ENCODE data around the gene OR4D11. TPM values are rescaled to one million over a fixed set of nuclear protein-coding genes. Genes with fewer than 3 reads are reported as not detected.

Gene OR4D11
- polyA plus RNA-seq, 1 donor (not counting 4 experiments of a cell fraction or from before 2014, with no cell fraction given) = not detected

- DNase-seq (ENCODE audit: low read depth, low spot score) (no peak), FAIRE-seq (no peak)
- Histone ChIP-seq H3K4me1 (ENCODE audit: control insufficient read depth, extremely low read depth, insufficient read depth, low read length) (no peaks in the 10 kb centered on the region), H3K36me3 (ENCODE audit: control insufficient read depth in 2 of 2, extremely low read depth in 1 of 2, insufficient read depth in 2 of 2, low read length in 2 of 2) (no peaks in the 10 kb centered on the region), H3K27me3 (ENCODE audit: control insufficient read depth, extremely low read depth, insufficient read depth, low read length) (no peaks in the 10 kb centered on the region), H3K27ac (ENCODE audit: control insufficient read depth, insufficient read depth, low read length) (no peak overlapping the region), H3K4me2 (ENCODE audit: control insufficient read depth, extremely low read depth, insufficient read depth, low read depth, low read length) (no peak overlapping the region), H3K9me1 (ENCODE audit: control insufficient read depth, extremely low read depth, insufficient read depth, low read length) (no peaks in the 10 kb centered on the region), H2AFZ (ENCODE audit: control insufficient read depth, low read length) (no peak overlapping the region), H3K9ac (ENCODE audit: control insufficient read depth, extremely low read depth, insufficient read depth, low read length) (no peak overlapping the region), H4K20me1 (ENCODE audit: control insufficient read depth, extremely low read depth, insufficient read depth, low read length) (no peaks in the 10 kb centered on the region), H3K79me2 (ENCODE audit: control insufficient read depth, insufficient read depth, low read length) (no peaks in the 10 kb centered on the region), H3K9me3 (ENCODE audit: control insufficient read depth, low read depth, low read length) (no peaks in the 10 kb centered on the region), H3K4me3 (ENCODE audit: control insufficient read depth in 2 of 3, extremely low read depth in 1 of 3, insufficient read depth in 2 of 3, low read depth in 1 of 3, low read length in 3 of 3) (no peak overlapping the region)
- TF ChIP-seq CTCF (optimal IDR thresholded peaks at IDR 0.05 in 1 of 3, IDR thresholded peaks at IDR 0.05 in 1 of 3, conservative IDR thresholded peaks at IDR 0.05 in 1 of 3; ENCODE audit: extremely low read depth in 1 of 3, insufficient read depth in 2 of 3, low read length in 3 of 3) (no peak), EZH2 (IDR thresholded peaks at IDR 0.05; ENCODE audit: low read length) (no peak)
- dilution Hi-C loops (cut with MboI; ENCODE audit: extremely low pct_ligation_motif_present, low sequenced_read_pairs) = no loop called here
These were observed 43.5 kb upstream of the OR4D11 start for GRCh38 chr11:59459916-59460315.

- H3K36me3 ChIP-seq (ENCODE audit: control insufficient read depth in 2 of 2, extremely low read depth in 1 of 2, insufficient read depth in 2 of 2, low read length in 2 of 2) = no peaks in the 10 kb centered on the region
- no peaks in the 10 kb centered on the region for H4K20me1 ChIP-seq (ENCODE audit: control insufficient read depth, extremely low read depth, insufficient read depth, low read length)
- no peak overlapping the region for H3K9ac ChIP-seq (ENCODE audit: control insufficient read depth, extremely low read depth, insufficient read depth, low read length)
- H2AFZ ChIP-seq (ENCODE audit: control insufficient read depth, low read length) = no peak overlapping the region
- TF ChIP-seq EZH2 (IDR thresholded peaks at IDR 0.05; ENCODE audit: low read length) (no peak), CTCF (optimal IDR thresholded peaks at IDR 0.05 in 1 of 3, IDR thresholded peaks at IDR 0.05 in 1 of 3, conservative IDR thresholded peaks at IDR 0.05 in 1 of 3; ENCODE audit: extremely low read depth in 1 of 3, insufficient read depth in 2 of 3, low read length in 3 of 3) (no peak)
- H3K79me2 ChIP-seq (ENCODE audit: control insufficient read depth, insufficient read depth, low read length) = no peaks in the 10 kb centered on the region
- no peaks in the 10 kb centered on the region for H3K9me3 ChIP-seq (ENCODE audit: control insufficient read depth, low read depth, low read length)
- no peak overlapping the region for H3K4me2 ChIP-seq (ENCODE audit: control insufficient read depth, extremely low read depth, insufficient read depth, low read depth, low read length)
- no peaks in the 10 kb centered on the region for H3K9me1 ChIP-seq (ENCODE audit: control insufficient read depth, extremely low read depth, insufficient read depth, low read length)
- no peaks in the 10 kb centered on the region for H3K4me1 ChIP-seq (ENCODE audit: control insufficient read depth, extremely low read depth, insufficient read depth, low read length)
- H3K27ac ChIP-seq (ENCODE audit: control insufficient read depth, insufficient read depth, low read length) = no peak overlapping the region
- DNase-seq (ENCODE audit: low read depth, low spot score) (no peak), FAIRE-seq (no peak)
- H3K4me3 ChIP-seq (ENCODE audit: control insufficient read depth in 2 of 3, extremely low read depth in 1 of 3, insufficient read depth in 2 of 3, low read depth in 1 of 3, low read length in 3 of 3) = no peak overlapping the region
- dilution Hi-C loops (cut with MboI; ENCODE audit: extremely low pct_ligation_motif_present, low sequenced_read_pairs) = no loop called here
- no peaks in the 10 kb centered on the region for H3K27me3 ChIP-seq (ENCODE audit: control insufficient read depth, extremely low read depth, insufficient read depth, low read length)
These were observed 40.2 kb upstream of the OR4D11 start for GRCh38 chr11:59463190-59463641.

Data from keratinocyte (primary cell).